NCI-H2107 (cell line): ENCODE measurements around the gene MAP3K2.
"Not testable (repeated sequence)": the region's sequence is repeated elsewhere in the genome, so short reads cannot be mapped to it uniquely, and the experiment has no call there.

Source experiments
- DNase-seq: peaks from one replicate; lab custom pipeline; 2025; lab: John Stamatoyannopoulos, UW

The MAP3K2 gene

GRCh38 chr2:127382831-127383230 is 4.9 kb downstream of the MAP3K2 start:
- no peak for DNase-seq

DNA sequence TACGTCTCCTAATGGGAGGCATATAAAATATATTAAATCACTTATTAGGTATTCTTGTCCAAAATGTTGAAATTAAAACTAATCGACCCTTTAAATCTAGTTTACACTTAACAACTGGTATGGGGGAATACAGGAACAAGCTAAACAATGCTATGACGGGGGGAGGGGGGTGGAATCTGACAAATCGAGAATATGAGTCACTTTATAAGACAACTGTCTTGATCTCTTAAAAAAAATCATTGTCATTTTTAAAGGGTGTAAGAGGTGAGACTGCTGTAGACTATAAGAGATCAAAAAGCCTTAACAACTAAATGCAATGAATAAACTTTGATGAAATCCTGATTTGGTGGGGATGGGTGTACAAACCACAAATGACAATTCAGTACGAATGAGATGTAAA is 6.0 kb downstream of the MAP3K2 start:
- DNase-seq = no peak

- DNase-seq = no peak
These were observed 7.9 kb downstream of the MAP3K2 start for GRCh38 chr2:127379712-127380355.

DNA sequence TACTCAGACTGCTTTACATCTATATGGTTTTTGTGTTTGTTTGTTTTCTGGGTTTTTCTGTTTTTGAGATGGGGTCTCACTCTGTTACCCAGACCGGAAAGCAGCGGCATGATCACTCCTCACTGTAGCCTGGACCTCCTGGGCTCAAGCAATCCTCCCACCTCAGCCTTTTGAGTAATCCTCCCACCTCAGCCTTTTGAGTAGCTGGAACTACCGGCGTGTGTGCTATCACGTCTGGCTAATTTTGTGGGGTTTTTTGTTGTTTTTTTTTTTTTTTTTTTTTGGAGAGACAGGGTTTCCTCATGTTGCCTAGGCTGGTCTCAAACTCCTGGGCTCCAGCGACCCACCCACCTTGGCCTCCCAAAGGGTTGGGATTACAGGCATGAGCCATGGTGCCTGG is 9.1 kb downstream of the MAP3K2 start:
- no peak for DNase-seq

GRCh38 chr2:127377262-127377661 is 10.5 kb downstream of the MAP3K2 start:
- DNase-seq = no peak

DNA sequence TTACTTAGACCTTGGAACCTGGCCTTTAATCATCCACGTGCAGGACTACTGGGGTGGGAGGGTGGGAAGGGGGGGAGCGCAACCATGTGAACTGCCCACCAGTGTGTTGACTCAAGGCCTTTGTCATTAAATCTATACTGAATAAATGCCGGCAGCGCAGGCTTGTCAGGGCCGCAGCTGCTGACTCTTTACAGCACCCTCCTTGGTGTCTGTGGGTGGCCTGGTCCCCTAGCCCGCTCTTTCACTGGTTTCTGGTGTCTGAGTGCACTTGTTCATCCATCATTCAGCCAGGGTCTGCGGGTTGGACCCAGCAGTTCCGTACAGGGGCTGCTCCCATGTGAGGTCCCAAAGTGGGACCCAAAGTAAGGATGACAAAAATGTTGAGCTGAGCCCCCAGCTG is 11.5 kb downstream of the MAP3K2 start:
- DNase-seq = no peak

GRCh38 chr2:127373362-127374083 is 14.3 kb downstream of the MAP3K2 start:
- DNase-seq = no peak

GRCh38 chr2:127371037-127371436 is 16.7 kb downstream of the MAP3K2 start:
- DNase-seq = no peak

GRCh38 chr2:127370010-127370409 is 17.8 kb downstream of the MAP3K2 start:
- DNase-seq = no peak

DNA sequence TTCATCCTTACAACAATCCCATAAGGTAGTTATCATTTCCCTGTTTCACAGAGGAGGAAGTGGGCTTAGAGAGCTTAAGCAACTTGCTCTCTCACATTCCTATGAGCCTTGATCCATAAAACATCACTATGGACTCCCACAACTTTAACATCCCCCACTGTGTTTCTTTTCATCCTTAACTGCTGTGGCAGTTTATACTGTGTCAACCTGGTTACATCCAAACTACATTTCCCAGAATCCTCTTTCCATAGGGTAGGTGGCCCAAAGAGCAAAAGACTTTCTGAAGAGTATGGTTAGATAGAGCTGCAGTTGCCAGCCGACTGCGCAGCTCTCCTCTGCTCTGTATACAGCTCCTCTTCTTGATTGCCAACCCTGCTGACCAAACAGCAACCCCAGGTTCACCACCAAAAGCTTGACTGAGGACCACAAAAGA is 22.5 kb downstream of the MAP3K2 start:
- no peak for DNase-seq

GRCh38 chr2:127362971-127363370 is 24.8 kb downstream of the MAP3K2 start:
- no peak for DNase-seq

DNA sequence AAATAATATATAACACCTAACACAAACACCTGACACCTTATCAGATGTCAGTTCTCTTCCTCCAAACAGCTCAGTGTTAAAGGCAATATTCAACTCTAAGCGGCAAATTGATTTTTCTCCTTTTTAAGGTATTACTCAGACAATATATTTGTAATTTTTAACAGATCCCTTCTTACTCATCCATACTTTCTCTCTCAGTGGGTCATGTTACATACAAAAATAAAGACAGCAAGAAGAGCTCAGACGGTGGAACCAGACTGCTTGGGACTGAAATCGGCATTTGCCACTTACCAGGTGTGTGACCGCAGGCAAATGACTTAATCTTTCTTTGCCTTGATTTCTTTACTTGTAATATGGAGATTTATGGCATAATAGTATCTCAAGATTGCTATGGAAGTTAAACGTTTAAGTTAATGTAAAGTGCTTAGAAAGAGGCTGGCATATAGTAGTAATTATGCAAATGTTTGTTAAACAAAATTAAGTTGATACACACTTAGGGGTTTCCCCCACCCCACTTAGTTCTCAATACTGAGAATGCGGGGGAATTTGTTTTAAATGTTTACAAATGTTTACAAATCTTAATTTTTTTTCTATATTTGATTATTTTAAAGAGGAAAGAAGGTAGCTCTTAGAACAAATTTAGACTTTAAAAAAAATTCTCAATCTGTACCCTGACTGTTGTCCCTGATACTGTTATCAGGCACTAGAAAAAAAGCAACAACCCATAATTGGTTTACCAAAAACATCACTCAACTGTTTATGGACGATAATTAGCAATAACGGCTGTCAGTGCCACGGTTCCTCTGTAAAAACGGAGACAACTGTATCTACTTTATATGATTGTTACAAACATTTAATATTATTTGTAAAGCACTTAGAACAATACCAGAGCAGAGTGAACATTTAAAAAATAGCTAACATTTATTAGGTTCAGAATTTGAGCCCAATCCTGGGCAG is 25.6 kb downstream of the MAP3K2 start:
- no peak for DNase-seq

GRCh38 chr2:127360242-127360641 is 27.5 kb downstream of the MAP3K2 start:
- no peak for DNase-seq

- no peak for DNase-seq
These were observed 28.3 kb downstream of the MAP3K2 start for GRCh38 chr2:127359520-127359919.

- no peak for DNase-seq
These were observed 28.8 kb downstream of the MAP3K2 start for GRCh38 chr2:127358971-127359370.

GRCh38 chr2:127358044-127358443 is 29.7 kb downstream of the MAP3K2 start:
- no peak for DNase-seq

DNA sequence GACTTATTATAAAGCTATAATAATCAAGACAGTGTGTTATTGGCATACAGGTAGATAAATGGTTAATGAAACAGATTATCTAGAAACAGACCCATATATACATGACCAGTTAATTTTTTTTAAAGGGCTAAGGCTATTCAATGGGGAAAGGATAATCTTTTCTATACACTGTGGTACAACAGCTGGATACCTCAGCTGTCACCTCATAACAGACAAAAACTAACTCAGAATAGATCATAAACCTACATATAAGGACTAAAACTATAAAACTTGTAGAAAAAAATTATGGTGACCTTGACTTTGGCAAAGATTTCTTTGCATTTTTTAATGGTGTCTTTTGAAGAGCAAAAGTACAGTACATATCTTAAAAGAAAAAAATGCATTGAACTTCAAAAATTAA is 30.2 kb downstream of the MAP3K2 start:
- DNase-seq = no peak

- no peak for DNase-seq
These were observed 31.2 kb downstream of the MAP3K2 start for GRCh38 chr2:127356531-127356930.

- DNase-seq = no peak
These were observed 32.3 kb downstream of the MAP3K2 start for GRCh38 chr2:127355407-127356008.

DNA sequence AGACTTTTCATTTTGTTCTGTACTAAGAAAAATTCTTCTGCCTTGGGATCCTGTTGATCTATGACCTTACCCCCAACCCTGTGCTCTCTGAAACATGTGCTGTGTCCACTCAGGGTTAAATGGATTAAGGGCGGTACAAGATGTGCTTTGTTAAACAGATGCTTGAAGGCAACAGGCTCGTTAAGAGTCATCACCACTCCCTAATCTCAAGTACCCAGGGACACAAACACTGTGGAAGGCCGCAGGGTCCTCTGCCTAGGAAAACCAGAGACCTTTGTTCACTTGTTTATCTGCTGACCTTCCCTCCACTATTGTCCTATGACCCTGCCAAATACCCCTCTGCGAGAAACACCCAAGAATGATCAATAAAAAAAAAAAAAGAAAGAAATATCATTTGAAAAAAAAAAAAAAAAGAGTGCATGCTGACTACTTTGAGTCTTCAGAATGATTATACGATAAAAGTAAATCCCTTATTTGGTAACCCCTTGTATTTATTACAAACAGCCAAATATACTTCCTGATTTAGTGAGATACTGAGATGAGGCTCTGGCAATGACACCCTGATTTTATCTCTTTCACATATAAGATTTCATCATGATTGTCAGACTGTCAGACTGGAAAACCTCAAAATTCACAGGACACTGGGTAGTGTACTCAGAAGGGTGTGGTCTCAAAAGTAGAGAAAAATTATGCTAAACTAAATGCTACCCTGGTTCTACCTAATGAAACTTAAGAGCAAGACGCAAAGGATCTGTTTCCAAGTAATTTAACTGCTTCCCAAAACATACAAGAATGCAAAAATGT is 33.7 kb downstream of the MAP3K2 start:
- DNase-seq = not testable (repeated sequence)

DNA sequence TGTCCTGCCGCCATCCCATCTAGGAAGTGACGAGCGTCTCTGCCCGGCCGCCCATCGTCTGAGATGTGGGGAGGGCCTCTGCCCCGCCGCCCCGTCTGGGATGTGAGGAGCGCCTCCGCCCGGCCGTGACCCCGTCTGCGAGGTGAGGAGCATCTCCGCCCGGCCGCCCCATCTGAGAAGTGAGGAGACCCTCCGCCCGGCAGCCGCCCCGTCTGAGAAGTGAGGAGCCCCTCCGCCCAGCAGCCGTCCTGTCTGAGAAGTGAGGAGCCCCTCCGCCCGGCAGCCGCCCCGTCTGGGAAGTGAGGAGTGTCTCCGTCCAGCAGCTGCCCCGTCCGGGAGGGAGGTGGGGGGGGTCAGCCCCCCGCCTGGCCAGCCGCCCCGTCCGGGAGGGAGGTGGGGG is 34.6 kb downstream of the MAP3K2 start:
- DNase-seq = not testable (repeated sequence)
